SK-N-SH (cell line): Measurements from ENCODE around the gene LMAN1L. TPM values are rescaled to one million over a fixed set of nuclear protein-coding genes. Genes with fewer than 3 reads are reported as not detected.

Experiments
- polyA plus RNA-seq, 3 experiments: library from polyadenylated mRNA; depleted of rRNA; stranded (reverse); fragments of >200 nt; gene quantifications; 2 replicates each; pipeline ENCODE4 v1.2.3, GENCODE V29; 2012
- small RNA-seq, 7 experiments: library from RNA; depleted of rRNA; stranded (forward); fragments of <200 nt; gene quantifications; one replicate each; pipeline ENCODE3, GENCODE V24; 2012

The LMAN1L gene
- polyA plus RNA-seq, 1 of the 3 experiments (the other 2 are of a cell fraction): 0.02 TPM

Small RNA genes within 50 kb of the gene (small RNA-seq; reads per million reads assigned to genes)
- 0 reads per million in 7 experiments for gene CPLX3
- 0 reads per million in 7 experiments for gene MIR4513
- 0 to 7.8 (median 0.98) reads per million in 7 experiments for gene MIR6882

Other genes starting within 250 kb of the LMAN1L start
- 67.7 and 72.4 TPM in 2 replicates for gene CLK3, start 197.0 kb upstream of the LMAN1L start, polyA plus RNA-seq (2012; rRNA removed)
- 34.9 and 44.5 TPM in 2 replicates for gene EDC3, start 116.8 kb upstream of the LMAN1L start, polyA plus RNA-seq (2012; rRNA removed)
- 0.07 and 0.15 TPM in 2 replicates for gene CYP1A1, start 87.3 kb upstream of the LMAN1L start, polyA plus RNA-seq (2012; rRNA removed)
- not detected in 2 replicates for gene CYP1A2, start 64.0 kb upstream of the LMAN1L start, polyA plus RNA-seq (2012; rRNA removed)
- gene CSK, start 30.8 kb upstream of the LMAN1L start, polyA plus RNA-seq (2012; rRNA removed): 34.7 and 53.1 TPM in 2 replicates
- gene CPLX3, start 13.8 kb downstream of the LMAN1L start, polyA plus RNA-seq (2012; rRNA removed): not detected in 2 replicates
- 41.3 and 55.3 TPM in 2 replicates for gene ULK3, start 30.3 kb downstream of the LMAN1L start, polyA plus RNA-seq (2012; rRNA removed)
- 88.1 and 99.5 TPM in 2 replicates for gene SCAMP2, start 60.5 kb downstream of the LMAN1L start, polyA plus RNA-seq (2012; rRNA removed)
- 58.2 and 63.5 TPM in 2 replicates for gene MPI, start 77.2 kb downstream of the LMAN1L start, polyA plus RNA-seq (2012; rRNA removed)
- gene FAM219B, start 94.0 kb downstream of the LMAN1L start, polyA plus RNA-seq (2012; rRNA removed): 53.0 and 90.2 TPM in 2 replicates
- gene COX5A, start 125.2 kb downstream of the LMAN1L start, polyA plus RNA-seq (2012; rRNA removed): 112 and 158 TPM in 2 replicates
- gene RPP25, start 143.9 kb downstream of the LMAN1L start, polyA plus RNA-seq (2012; rRNA removed): 1.7 TPM in 2 replicates
- gene SCAMP5, start 182.7 kb downstream of the LMAN1L start, polyA plus RNA-seq (2012; rRNA removed): 27.9 and 32.7 TPM in 2 replicates
- gene PPCDC, start 210.8 kb downstream of the LMAN1L start, polyA plus RNA-seq (2012; rRNA removed): 19.8 and 20.7 TPM in 2 replicates